GM12801 (cell line): ENCODE data around the gene ZC3H7B.

ENCODE experiments used
- TF ChIP-seq, protein P1 (sequence below): IDR thresholded peaks from one replicate; pipeline ENCODE4 v1.5.1; 2011; ENCODE audit warnings: control low read depth; ENCODE audit not compliant: insufficient read length; ENCODE audit errors: extremely low read depth

The ZC3H7B gene, protein sequence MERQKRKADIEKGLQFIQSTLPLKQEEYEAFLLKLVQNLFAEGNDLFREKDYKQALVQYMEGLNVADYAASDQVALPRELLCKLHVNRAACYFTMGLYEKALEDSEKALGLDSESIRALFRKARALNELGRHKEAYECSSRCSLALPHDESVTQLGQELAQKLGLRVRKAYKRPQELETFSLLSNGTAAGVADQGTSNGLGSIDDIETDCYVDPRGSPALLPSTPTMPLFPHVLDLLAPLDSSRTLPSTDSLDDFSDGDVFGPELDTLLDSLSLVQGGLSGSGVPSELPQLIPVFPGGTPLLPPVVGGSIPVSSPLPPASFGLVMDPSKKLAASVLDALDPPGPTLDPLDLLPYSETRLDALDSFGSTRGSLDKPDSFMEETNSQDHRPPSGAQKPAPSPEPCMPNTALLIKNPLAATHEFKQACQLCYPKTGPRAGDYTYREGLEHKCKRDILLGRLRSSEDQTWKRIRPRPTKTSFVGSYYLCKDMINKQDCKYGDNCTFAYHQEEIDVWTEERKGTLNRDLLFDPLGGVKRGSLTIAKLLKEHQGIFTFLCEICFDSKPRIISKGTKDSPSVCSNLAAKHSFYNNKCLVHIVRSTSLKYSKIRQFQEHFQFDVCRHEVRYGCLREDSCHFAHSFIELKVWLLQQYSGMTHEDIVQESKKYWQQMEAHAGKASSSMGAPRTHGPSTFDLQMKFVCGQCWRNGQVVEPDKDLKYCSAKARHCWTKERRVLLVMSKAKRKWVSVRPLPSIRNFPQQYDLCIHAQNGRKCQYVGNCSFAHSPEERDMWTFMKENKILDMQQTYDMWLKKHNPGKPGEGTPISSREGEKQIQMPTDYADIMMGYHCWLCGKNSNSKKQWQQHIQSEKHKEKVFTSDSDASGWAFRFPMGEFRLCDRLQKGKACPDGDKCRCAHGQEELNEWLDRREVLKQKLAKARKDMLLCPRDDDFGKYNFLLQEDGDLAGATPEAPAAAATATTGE

DNA sequence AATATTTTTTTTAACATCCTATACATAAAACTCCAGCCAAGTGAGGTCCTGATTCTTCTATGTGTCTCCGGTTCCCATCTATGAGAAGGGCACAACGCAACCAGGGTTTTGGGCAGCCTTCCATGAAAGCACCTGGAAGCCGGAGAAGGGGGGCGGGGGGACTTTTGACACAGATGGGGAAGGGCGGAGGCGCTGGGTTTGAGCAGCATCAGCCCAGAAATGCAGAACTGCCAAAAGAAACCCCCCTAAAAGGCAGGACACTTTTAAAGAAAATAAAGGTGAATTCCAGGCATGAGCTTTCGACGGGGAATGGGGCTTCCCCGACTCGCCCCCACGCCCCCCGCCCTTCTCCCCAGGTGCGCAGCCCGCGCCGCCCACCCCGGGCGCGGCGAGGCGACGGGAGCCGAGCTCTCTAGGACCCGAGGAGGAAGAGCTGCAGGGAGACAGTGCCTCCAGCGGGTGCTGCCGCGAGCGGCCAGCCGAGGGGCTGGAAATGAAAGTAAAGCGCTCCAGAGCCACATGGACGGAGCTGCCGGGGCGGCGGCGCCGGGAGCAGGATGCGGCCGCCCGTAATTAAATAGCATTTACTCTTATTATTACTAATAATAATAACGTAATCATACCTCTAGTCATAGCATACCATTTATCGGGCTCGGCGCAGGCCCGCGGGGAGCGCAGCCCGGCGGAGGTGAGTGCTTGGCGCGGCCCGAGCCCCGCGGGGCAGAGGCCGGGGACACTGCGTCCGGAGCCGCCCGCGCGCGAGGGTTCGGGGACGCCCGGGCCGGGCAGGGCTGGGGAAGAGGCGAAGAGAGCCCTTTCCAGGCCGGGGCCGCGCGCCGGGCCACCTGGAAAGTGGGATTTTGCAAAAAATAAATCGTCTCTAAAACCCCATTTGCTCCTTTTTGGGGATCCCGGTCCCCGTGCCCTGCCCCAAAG, at the start of gene ZC3H7B:
Gene ZC3H7B (plus strand): TSS at position 441 of the 936 bp plus-strand sequence. CDS start 19,136 bp downstream, outside the sequence.
- TF ChIP-seq, protein P1, sequence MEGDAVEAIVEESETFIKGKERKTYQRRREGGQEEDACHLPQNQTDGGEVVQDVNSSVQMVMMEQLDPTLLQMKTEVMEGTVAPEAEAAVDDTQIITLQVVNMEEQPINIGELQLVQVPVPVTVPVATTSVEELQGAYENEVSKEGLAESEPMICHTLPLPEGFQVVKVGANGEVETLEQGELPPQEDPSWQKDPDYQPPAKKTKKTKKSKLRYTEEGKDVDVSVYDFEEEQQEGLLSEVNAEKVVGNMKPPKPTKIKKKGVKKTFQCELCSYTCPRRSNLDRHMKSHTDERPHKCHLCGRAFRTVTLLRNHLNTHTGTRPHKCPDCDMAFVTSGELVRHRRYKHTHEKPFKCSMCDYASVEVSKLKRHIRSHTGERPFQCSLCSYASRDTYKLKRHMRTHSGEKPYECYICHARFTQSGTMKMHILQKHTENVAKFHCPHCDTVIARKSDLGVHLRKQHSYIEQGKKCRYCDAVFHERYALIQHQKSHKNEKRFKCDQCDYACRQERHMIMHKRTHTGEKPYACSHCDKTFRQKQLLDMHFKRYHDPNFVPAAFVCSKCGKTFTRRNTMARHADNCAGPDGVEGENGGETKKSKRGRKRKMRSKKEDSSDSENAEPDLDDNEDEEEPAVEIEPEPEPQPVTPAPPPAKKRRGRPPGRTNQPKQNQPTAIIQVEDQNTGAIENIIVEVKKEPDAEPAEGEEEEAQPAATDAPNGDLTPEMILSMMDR = no peak

DNA sequence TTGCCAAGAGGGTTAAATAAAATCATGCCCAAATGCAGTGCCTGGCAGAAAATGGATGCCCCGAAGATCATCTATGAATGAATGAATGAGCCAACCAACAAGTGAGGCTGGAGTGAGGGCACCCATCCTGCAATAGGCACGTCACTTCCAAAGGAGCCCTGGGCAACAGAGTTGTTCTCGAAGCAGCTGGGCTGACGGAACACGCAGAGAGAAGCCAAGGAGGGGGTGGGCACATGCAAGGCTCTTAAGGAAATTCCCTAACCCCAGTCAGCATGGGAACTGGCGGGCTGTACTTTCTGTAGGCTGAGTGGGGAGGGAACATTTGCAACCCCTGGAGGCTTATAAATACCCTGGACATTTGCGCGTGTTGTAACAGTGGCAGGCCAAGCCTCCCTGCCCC, 49.0 kb upstream of the ZC3H7B start:
- TF ChIP-seq, protein P1 = no peak

DNA sequence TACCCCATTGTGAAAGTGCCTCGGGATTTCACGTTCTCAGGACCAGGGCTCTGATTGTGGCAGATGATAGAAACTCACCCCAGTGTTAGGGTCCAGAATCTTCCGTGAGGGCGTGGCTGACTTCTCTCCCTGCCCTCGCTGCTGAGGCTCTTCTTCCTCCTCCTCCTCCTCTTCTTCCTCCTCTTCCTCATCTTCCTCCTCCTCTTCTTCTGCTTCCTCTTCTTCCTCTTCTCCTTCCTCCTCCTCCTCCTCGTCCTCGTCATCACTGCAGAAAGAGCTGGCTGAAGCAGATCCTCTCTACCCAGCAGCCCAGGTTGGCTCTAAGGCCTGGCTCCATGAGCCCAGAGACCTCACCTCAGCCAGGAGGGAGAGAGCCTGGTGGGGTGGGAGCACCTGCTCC, 47.1 kb upstream of the ZC3H7B start:
- TF ChIP-seq, protein P1 = no peak

DNA sequence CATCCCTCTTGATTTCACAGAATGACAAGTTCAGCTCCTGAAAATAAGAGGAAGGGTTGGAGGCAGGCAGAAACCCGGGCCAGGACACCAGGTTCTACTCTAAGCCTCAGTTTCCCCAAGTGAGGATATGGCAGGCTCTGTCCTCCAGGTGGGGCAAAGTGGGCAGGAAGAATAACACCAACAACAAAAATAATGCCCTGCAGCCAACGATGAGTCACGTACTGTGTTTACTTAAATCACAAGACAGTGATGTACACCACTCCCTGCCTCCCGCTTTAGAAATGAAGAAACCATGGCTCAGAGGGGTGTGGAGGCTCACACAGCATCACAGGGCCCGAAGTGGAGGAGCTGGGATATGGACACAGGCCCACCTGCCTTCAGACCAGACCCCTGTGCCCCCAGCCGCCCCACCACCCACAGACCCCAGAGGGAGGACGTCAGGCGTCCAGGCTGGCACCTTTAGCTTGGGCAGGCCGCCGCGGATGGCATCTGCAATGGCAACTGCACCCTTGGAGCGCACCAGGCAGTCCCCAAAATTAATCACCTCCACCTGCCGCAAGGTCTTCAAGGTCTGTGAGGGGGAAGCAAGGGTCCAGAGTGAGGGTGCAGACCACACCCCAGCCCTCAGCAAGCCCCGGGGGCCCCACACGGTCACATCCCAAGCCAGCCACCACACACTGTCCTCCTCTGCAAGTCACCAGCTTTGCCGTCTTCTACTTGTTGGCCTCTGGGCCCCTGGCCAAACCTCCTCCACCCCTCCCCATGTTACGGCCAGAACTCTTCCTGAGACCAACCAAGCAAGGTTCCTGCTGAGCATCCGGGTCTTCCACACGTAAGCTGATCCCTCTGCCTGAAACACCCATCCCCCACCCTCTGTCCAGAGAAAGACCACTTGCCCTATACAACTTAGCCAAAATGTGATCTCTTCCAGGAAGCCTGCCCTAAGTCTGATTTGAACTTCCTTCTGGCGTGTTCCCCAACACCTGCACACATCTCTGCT, 44.8 kb upstream of the ZC3H7B start:
- TF ChIP-seq, protein P1 = no peak

DNA sequence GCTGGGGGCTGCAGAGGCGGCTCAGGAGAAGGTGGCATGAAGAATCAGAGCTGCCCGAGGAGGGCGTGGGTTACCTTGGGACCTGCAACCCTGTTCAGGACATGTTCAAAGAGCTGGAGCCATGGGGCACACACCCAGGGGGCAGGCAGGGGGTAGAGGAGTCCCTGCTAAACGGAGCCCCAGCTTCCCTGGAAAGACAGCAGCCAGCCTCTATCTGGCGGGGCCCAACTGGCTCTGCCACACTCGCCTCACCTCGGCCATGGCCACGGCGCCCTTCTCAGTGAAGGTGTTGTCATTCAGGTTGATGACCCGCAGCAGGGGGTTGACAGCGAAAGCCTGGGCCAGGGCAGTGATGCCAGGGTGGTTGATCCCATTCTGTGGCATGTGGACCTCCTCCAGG, 43.6 kb upstream of the ZC3H7B start:
- TF ChIP-seq, protein P1 = no peak

DNA sequence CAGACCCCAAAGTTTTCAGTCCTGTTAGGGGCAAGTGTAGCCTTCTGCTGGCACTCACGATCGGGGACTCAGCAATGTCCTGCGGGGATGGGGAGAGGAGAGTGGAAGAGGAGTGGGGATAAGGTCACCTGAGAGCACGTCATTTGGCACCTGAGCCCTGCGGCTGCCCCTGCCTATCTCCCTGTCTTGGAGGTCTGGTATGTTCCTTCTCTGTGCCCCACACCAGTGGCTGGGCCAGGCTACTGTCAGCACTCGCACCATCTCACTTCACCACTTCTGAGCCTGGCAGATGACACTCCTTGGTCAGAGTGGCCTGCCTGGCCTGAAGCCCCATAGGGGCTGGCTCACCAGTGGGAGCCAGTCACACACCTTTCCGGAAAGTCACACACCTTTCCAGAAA, 40.5 kb upstream of the ZC3H7B start:
- TF ChIP-seq, protein P1 = no peak
